ENCODE data around the gene PPARD.
"Not testable (repeated sequence)": the region's sequence is repeated elsewhere in the genome, so short reads cannot be mapped to it uniquely, and the experiment has no call there.

Gene PPARD

DNA sequence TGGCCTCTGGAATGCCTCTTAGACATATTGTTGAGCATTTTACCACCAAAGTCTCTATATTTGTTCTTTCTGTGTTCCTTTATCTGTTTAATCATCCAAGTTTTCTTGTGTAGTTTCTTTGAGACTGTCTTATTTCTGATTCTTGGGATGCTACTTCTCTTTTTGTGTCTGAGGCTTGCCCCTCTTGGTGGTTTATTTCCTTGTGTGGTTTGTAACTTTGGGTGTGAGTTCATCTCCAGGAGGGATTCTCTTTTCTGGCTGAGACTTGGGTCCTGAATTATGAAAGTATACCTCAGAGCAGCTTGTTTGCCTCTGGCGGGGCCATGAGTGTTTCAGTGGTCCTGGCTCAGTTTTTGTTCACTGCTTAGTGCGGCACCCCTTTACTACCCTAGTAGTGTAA lies 33.9 kb downstream of the PPARD start:
- in situ Hi-C loops (cut with MboI; ENCODE audit: low sequenced_read_pairs) = no loop called here

DNA sequence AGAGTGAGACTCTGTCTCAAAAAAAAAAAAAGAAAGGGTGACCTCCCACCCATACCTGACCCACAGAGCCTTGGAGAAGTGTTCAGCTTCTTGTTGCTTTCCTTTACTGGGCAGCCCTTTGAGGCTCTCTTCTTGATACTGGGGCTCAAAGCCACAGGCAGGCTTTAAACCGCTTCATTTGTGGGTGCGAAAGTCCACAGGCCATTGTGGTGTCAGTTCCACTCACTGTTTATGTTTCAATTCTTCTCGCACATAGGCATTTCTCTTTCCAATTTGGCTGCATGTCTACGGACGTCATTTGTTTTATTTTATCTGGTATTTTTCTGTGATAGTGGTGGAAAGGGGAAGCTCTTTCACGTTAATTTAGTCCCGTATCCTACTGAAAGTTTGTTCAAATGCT lies 34.6 kb downstream of the PPARD start:
- in situ Hi-C loops (cut with MboI; ENCODE audit: low sequenced_read_pairs) = no loop called here

DNA sequence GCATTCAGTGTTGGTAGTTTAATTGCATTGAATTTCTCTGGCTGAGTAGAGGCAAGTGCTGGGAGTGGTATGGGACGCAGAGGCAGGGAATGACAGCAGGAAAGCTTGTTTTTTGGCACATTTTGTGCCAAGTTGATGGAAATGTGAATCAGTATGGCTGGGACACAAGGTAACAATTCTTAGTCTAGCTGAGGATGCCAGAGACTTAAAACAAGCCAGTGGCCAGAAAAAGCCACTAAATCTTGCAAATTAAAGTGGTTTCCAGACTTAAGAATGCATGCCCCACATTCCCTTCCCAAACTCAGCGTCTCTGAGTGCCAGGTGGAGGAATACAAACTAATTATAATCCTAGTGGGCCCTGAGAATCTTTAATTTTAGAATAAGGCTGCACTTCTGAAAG lies 35.9 kb downstream of the PPARD start:
- in situ Hi-C loops (cut with MboI; ENCODE audit: low sequenced_read_pairs) = no loop called here

DNA sequence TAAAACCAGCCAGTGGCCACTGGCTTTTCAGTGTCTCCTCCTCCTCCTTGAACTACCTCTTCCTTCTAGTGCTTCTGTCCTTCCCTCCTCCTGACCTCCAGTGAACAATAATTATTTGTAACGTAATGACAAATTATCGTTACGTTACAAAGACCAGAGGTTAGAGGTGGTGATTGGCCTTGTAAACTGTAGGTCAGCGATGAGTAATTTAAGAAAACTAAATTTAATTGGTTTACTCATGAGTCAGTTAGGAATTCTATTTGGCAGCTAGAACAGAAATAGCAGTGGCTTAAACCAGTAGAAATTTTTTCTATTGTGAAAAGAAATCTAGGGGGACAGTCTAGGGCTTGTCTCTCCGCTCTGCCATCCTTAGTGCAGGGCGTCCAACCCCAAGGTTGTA lies 38.8 kb downstream of the PPARD start:
- in situ Hi-C loops (cut with MboI; ENCODE audit: low sequenced_read_pairs) = no loop called here

DNA sequence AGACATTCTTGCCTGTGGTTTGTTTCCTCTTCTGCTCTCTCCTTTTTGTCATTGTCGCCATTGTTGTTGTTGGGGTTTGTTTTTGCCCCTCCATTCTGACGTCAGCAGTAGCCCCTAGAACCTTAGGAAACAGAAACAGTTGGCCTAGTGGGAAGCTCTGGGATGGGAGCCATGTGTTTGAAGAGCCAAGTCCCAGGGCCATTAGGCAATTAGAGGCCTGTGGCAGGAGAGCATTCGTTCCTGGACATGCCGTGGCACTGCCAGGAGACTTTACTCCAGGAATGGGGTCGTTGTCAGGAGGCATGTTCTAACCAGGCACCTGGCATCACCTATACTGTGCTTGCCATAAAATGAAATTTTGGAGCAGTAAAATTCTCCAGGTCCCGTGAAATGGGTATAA lies 39.7 kb downstream of the PPARD start:
- in situ Hi-C loops (cut with MboI; ENCODE audit: low sequenced_read_pairs) = no loop called here

DNA sequence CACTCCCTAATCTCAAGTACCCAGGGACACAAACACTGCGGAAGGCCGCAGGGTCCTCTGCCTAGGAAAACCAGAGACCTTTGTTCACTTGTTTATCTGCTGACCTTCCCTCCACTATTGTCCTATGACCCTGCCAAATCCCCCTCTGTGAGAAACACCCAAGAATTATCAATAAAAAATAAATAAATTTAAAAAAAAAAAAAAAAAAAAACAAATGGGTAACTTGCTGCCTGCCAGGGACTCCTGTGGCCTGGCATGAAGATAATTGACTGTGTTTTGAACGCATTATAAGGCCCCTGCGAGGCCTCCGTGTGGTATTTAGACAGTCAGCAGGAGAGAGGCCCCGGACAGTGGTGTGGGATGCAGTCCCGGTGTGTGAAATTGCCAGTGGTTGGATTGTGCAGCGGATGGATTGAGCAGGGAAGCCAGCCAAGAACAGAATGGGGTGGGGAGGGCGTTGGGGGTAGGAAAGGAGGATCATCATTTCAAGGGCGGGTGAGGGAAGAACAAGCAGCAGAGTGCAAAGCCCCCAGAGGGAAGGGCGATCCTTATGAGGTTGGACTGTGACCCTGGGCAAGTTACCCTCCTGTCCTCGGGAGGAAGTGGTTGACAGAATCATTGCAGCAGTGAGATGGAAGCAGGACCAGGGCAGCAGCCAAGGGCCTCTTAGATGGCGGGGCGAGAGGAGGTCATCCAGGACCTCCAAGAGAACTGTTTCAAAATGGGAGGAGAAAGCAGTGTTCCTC lies 43.3 kb downstream of the PPARD start:
- in situ Hi-C loops (cut with MboI; ENCODE audit: low sequenced_read_pairs) = no loop called here

DNA sequence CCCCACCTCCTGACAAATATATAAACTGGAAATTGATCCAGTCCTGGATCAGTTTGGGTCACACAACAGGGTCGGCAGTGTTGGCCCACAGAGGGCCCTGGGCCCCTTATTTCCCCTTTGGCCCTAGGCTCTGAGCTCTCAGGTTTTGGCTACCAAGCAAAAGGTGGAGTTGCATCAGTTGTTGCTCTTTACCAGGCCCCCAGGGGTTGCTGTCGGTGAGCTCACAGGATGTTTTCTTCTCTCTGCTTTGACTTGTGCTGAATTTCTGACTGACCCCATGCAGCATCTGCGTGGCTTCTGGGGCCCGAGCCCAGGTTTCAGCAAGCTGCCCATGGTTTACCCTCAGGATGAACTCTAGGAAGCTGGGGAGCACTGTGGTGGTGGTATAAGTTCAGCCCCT lies 44.6 kb downstream of the PPARD start:
- in situ Hi-C loops (cut with MboI; ENCODE audit: low sequenced_read_pairs) = no loop called here

DNA sequence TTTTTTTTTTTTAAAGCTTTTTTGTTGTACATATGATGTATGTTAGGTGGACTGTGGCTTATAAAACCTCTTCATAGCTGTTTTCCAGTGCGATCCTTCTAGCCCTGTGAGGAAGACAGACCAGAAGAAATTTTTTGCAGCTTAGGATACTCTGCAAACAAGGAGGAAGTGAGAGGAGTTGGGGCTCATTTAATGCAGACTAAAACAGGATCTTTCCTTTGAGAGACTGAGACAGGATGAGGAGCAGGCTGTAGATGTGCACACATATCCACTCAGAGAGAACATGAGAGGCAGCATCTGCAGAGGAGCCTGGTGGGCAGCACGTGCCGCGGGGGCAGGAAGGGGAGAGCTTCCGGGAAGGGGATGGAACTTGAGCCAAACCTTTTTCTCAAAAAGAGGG lies 45.7 kb downstream of the PPARD start:
- in situ Hi-C loops (cut with MboI; ENCODE audit: low sequenced_read_pairs) = no loop called here

DNA sequence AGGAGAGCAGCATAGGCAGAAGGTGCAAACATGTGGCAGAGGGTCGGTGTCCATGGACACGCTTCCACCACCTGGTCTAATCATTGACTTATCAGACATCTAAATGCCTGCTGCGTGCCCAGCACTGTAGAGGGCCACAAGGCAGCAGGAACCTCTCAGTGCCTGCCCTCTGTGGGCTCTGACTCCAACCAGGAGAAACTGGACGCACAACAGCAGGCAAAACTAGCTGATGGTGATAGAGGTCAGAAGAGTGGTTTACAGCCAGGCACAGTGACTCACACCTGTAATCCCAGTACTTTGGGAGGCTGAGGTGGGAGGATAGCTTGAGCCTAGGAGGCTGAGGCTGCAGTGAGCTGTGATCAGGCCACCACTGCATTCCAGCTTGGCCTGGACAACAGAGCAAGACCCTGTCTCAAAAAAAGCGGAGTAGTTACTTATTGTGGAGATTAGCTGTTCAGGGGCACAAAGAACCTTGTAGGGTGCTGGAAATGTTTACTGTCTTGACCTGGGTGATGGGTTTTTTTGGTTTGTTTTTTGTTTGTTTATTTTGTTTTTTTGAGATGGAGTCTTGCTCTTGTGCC lies 46.5 kb downstream of the PPARD start:
- in situ Hi-C loops (cut with MboI; ENCODE audit: low sequenced_read_pairs) = no loop called here

DNA sequence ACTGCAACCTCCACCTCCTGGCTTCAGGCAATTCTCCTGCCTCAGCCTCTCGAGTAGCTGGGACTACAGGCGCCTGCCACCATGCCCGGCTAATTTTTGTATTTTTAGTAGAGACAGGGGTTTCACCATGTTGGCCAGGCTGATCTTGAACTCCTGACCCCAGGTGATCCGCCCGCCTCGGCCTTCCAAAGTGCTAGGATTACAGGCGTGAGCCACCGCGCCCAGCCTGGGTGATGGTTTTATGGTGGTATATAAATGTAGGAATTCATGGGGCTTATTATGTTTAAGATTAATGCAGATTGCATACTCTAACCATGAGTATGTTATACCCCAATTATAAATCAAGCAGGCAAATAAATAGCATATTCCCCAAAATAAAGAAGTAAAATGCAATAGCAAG lies 47.0 kb downstream of the PPARD start:
- in situ Hi-C loops (cut with MboI; ENCODE audit: low sequenced_read_pairs) = not testable (repeated sequence)

DNA sequence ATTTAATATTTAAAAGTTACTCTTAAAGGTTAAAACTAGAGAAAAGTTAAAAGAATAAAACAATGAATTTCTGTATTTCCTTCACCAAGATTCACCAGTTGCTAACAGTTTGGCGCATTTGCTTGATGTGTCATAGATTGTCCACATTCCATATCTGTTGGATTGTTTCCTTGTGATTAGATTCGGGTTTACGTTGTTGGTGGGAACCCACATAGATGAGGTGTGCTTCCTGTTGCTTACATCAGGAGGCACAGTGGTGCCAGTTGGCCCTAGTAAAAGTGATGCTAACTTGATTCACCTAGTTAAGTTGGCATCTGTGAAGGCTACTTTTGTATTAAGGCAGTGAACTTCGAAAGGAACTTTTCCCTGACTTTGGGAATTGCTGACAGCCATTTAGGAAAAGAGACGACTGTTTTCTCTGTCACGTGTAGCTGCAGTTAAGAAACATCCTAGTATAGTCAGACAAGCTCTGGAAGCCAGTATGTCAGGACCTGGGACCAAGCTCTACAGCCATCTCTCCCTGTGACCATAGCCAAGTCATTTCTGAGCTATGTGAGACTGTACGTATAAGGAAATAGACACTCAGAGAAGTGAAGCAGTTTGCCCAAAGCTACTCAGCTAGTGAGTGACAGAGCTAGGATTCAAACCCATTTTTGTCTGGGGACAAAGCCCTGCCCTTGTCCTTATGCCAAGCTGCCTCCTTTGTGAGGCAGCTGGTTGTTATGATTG lies 49.0 kb downstream of the PPARD start:
- in situ Hi-C loops (cut with MboI; ENCODE audit: low sequenced_read_pairs) = no loop called here

DNA sequence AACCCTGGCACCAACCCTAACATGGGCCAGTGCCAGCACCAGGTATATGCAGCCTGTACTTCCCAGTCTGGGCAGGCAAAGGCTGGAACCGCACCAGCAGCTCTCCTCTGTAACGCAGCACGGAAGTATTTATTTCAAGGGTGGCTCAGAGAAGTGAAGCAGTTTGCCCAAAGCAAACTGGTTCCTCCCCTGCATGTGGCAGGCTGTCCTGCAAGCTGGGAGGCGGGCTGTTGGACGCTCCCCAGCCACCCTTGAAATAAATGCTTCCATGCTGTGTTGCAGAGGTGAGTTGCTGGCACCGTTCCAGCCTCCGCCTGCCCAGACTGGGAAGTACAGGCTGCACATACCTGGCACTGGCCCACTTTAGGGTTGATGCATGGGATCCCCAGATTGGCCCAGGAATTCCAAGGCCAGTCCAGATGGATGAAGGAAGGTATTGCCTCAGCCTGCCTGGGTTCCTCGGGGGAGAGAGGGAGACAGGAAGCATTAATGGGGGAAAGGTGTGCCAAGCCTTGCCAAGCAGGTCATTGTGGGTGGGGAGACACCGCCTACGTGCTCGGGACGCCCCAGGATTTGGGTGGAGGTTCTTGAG lies 49.8 kb downstream of the PPARD start:
- in situ Hi-C loops (cut with MboI; ENCODE audit: low sequenced_read_pairs) = no loop called here

DNA sequence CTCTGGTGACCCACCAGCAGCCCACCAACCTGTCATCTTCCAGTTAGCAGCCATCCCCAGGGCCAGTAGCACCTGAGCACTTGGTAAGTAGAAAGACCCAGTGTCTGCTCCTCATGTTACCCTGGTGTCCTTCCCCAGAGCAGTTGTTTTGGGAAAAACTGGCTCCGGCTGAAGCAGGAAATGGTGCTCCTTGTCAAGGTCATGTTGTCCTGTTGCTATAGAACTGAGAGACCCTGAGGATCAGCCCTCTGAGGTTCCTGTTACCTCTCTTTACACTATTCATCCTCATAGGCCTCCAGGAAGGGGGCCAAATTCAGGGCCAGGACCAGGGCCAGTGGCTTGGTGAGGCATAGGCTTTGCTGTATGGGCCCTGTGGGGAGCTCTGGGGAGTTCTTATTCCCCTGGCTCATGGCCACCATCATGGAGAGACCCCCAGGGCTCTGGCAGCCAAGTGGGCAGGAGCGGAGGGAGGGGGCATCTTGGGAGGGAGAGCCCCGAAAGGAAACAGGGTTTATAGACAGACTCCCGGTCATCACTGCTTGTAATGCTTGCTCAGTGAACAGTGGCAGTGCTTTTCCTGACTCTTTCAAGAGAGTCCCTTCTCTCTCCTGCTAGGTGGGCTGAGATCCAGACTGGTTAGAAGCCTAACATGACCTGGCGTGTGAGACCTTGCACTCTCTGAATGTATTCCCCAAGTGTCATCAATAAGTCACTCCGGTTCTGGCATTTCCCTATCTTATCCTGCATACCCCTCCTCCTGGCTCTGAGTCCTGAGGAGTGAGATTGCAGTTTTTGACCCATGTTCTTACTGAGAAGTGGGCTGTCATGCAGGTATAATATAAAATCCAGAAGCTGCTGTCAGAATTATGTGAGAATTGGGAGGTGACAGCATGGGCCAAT lies 50.7 kb downstream of the PPARD start:
- in situ Hi-C loops (cut with MboI; ENCODE audit: low sequenced_read_pairs) = no loop called here

DNA sequence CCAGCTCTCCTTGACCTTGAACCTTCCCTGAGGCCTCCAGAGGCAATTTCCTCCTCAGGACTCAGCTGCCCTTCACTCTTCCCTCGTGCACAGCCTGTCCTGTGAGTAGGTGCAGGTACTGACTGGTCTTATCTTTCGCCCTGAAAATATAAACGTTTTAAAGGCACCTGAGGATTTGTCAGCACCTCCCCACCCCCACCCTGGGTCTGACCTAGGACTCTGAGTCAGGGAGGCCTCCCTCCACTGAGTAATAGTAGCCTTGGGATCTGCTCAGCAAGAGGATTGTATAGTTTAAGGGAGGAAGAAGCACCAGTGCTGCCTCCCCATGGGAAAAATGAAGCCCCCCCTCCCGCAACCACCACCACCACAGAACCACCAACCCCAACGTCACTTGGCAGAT lies 54.6 kb downstream of the PPARD start:
- in situ Hi-C loops (cut with MboI; ENCODE audit: low sequenced_read_pairs) = no loop called here

DNA sequence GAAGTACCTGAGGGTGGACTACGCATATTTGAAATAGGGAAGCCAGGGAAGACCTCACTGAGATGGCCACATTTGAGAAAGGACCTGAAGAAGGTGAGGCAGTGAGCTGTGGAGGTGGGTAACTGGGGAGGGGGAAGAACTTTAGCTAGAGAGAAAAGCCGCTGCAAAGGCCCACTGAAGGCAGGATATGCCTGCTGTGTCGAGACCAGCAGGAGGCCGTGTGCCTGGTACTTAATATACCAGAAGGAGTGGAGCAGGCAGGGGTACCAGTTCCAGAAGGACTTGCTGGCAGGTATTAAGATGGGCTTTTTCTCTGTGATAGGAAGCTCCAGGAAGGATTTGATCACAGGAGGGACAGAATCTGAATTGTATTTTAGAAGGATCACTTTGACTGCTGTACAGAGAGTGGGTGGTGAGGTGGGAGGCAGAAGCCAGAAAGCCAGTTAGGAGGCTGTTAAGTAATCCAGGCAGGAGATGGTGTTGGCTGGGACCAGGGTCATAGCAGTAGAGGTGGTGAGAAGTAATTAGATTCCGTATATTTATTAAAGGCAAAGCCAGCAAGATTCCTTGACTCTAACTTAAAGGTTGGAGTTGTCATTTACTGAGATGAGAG lies 55.6 kb downstream of the PPARD start:
- in situ Hi-C loops (cut with MboI; ENCODE audit: low sequenced_read_pairs) = no loop called here

DNA sequence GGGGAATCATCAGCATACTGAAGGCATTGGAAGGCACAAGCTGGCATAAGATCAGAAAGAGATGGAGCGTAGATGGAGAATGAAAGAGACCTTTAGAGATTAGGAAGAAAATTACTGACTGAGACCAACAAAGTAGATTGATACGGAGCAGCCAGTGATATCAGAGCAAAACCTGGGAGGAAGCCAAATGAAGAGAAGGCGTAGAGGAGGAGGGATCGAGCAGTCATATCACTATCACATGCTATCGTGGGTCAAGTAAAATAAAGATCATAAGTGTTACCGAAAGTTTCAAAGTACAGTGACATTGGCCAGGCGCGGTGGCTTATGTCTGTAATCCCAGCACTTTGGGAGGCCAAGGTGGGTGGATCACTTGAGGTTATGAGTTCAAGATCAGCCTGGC lies 56.2 kb downstream of the PPARD start:
- in situ Hi-C loops (cut with MboI; ENCODE audit: low sequenced_read_pairs) = no loop called here

DNA sequence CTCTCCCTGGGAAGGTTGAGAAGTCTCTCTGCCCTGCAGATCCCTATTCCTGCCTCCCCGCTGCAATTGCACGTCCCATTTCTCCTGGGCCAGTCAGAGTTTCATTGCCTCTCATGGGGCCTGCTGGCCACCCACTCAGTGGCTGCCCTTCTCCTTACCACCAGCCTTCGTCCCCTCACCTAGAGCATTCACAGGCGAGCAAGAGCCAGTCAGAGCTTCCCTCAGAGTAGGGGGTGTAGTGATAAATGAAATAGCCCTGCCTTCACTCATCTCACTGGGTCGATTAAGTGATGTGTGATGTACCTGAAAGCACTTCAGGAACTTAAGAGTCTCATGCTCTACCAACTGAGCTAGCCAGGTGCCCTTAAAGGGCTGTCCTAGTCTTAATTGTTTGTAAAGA lies 57.8 kb downstream of the PPARD start:
- in situ Hi-C loops (cut with MboI; ENCODE audit: low sequenced_read_pairs) = no loop called here

DNA sequence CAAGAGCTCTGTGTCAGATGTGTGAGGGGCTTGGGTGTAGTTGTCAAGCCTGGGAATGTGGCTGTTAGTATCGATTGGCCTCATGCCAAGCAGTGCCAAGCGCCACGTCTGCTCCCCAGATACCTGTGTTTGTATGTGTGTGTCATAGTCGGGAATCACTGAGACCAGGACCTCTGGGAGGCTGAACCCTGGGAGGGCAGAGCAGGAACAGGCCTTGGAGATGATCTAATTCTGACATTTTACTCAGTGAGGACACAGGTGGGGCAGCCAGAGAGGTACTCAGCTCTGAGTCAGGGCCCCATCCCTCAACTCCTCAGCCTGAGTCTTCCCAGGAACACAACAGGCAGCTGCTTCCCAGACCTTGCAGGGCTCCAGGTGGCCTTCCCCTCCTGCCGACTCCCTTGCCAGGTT lies 58.5 kb downstream of the PPARD start:
- in situ Hi-C loops (cut with MboI; ENCODE audit: low sequenced_read_pairs) = no loop called here

DNA sequence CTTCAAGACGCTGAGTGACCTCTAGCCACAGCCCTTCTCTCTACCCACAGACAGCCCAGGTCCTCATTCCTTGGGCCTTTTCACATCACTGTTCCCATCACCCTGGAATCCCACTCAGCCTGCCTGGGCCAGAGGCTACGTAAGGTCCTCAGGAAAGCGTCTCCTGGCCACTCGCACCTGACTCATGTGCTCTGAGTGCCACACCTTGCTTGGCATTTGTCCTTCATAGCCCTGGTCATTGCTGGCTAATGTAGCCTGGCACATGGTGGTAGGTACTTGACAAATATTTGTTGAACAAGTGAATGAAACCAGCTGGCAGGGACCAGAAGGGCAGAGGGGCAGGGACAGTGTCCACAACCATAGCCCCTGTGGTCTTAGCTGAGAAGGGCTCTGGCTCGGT lies 59.2 kb downstream of the PPARD start:
- in situ Hi-C loops (cut with MboI; ENCODE audit: low sequenced_read_pairs) = no loop called here

DNA sequence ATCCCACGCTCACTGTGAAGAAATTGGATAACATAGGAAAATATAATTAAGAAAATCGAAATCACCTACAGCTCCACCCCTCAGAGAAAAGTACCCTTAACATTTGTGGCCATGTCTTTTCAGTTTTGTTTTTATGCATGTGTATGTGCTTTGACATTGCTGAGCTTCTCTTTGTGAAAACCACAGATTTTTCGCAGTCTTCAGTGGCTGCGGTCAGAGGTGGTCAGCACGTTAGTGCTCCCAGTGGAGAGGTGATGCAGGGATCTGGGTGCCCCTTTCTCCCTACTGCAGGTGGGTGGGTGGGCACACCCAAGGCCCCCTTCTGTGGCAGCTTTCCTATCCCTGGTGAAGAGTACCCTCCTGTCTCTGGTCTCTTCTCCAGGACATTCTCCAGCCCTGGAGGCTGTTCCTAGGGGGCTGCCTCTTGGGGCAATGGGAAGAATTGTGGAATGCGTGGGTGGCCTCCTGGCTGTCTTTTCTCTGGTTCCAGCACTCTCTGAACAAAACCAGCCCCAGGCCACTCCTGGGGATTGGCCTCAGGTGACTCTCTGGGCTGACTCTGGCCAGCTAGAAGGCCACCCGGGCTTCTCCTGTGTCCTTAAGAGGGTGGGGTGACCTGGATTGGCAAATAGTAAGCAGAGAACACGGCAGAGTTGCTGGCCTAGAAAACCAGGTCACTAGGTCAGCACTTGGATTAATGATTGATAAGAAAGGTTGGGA lies 59.9 kb downstream of the PPARD start:
- in situ Hi-C loops (cut with MboI; ENCODE audit: low sequenced_read_pairs) = no loop called here
